GM19023 (cell line): ENCODE results near the gene PALD1.

ENCODE experiments used
- ATAC-seq: cut with Tn5 transposase; IDR thresholded peaks from one replicate; pipeline ENCODE4 v1.9.1; 2021; ENCODE audit warnings: mild to moderate bottlenecking, moderate library complexity; ENCODE audit not compliant: unreplicated experiment

PALD1 gene

GRCh38 chr10:70535001-70535400 lies 56.4 kb downstream of the PALD1 start:
- no peak for ATAC-seq

- no peak for ATAC-seq
Observed at GRCh38 chr10:70535451-70535850, 56.9 kb downstream of the PALD1 start.

GRCh38 chr10:70536196-70536861 lies 57.8 kb downstream of the PALD1 start:
- ATAC-seq, result no peak

GRCh38 chr10:70537398-70538194 lies 59.0 kb downstream of the PALD1 start:
- no peak for ATAC-seq

GRCh38 chr10:70538195-70538520 lies 59.6 kb downstream of the PALD1 start:
- ATAC-seq, result no peak

- ATAC-seq, result no peak
Observed at GRCh38 chr10:70538731-70539338, 60.3 kb downstream of the PALD1 start.

- ATAC-seq, result no peak
Observed at GRCh38 chr10:70539471-70539870, 60.9 kb downstream of the PALD1 start.

- no peak for ATAC-seq
Observed at GRCh38 chr10:70540089-70540788, 61.7 kb downstream of the PALD1 start.

GRCh38 chr10:70540789-70541360 lies 62.3 kb downstream of the PALD1 start:
- no peak for ATAC-seq

GRCh38 chr10:70541736-70542564 lies 63.4 kb downstream of the PALD1 start:
- ATAC-seq, result no peak

GRCh38 chr10:70542565-70542938 lies 64.0 kb downstream of the PALD1 start:
- ATAC-seq, result no peak

- ATAC-seq, result no peak
Observed at GRCh38 chr10:70543911-70544310, 65.3 kb downstream of the PALD1 start.

GRCh38 chr10:70544431-70545340 lies 66.1 kb downstream of the PALD1 start:
- no peak for ATAC-seq

- ATAC-seq, result no peak
Observed at GRCh38 chr10:70546584-70546983, 68.0 kb downstream of the PALD1 start.

GRCh38 chr10:70549351-70549961 lies 70.9 kb downstream of the PALD1 start:
- no peak for ATAC-seq

- no peak for ATAC-seq
Observed at GRCh38 chr10:70549962-70550458, 71.4 kb downstream of the PALD1 start.

GRCh38 chr10:70550459-70550858 lies 71.9 kb downstream of the PALD1 start:
- no peak for ATAC-seq

GRCh38 chr10:70551466-70551865 lies 72.9 kb downstream of the PALD1 start:
- ATAC-seq, result no peak

- ATAC-seq, result no peak
Observed at GRCh38 chr10:70551971-70552422, 73.4 kb downstream of the PALD1 start.
